GM12874 (cell line): ENCODE data around the gene FMO5.
A peak's percentile ranks its signal among the peaks of the same experiment; 100 is the strongest.

Experiments used
- TF ChIP-seq, protein P1 (sequence below): IDR thresholded peaks from 2 replicates; pipeline ENCODE4 v1.5.1; 2011; ENCODE audit warnings: low read depth, mild to moderate bottlenecking, control low read depth, low read length, moderate library complexity; ENCODE audit not compliant: insufficient read depth

Gene FMO5

GRCh38 chr1:147225193-147225730, at the start of gene FMO5:
FMO5 (minus strand) TSS chr1:147225339; CDS start chr1:147225029, 310 bp downstream.
- TF ChIP-seq, protein P1, sequence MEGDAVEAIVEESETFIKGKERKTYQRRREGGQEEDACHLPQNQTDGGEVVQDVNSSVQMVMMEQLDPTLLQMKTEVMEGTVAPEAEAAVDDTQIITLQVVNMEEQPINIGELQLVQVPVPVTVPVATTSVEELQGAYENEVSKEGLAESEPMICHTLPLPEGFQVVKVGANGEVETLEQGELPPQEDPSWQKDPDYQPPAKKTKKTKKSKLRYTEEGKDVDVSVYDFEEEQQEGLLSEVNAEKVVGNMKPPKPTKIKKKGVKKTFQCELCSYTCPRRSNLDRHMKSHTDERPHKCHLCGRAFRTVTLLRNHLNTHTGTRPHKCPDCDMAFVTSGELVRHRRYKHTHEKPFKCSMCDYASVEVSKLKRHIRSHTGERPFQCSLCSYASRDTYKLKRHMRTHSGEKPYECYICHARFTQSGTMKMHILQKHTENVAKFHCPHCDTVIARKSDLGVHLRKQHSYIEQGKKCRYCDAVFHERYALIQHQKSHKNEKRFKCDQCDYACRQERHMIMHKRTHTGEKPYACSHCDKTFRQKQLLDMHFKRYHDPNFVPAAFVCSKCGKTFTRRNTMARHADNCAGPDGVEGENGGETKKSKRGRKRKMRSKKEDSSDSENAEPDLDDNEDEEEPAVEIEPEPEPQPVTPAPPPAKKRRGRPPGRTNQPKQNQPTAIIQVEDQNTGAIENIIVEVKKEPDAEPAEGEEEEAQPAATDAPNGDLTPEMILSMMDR = no peak

DNA sequence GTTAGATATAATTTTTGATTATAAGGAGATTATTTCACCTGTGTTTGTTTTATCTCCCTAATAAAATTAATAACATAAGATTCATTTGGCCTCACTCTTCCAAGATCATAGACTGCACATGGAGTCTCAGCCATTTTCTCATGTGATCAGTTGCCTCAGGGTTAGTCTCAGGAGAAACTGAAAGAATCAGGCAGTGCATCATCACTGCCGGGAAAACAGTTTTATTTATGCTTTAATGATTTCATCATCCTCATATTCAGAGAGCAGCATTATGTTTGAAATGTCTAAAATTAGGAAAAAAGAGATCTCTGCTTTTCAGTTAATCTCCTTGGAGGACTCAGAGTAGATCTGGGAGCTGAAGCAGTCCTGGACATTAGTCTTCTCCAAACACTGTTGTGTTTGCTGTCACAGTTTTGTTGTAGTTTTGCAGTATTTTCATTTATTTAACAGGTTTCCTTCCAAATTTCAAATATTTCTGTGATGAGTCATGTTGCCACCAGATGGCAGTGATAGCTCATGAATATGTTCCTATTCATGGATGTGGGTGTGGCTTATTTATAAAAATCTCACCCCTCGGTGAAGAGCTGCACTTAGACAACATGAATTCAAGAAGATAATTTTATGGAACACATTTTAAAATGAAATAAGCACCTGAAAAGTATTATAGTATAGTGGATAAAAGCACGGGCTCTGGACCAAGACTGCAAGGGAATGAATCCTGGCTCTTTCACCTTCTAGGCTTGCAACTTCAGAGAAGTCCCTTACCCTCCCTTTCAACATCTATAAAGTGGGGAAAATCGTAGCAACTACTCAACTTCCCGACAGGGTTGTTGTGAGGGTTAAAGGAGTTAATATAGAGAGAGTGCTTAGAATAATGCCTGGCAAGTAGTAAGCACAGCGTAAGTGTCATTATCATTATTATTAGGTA, 48.5 kb upstream of the FMO5 start:
- TF ChIP-seq, protein P1 = peak; percentile 37; the same call in 1 of the 2 replicates

- TF ChIP-seq, protein P1 = no peak
Observed at GRCh38 chr1:147272042-147272441, 46.9 kb upstream of the FMO5 start.

- TF ChIP-seq, protein P1 = no peak
Observed at GRCh38 chr1:147270721-147271120, 45.6 kb upstream of the FMO5 start.

- TF ChIP-seq, protein P1 = no peak
Observed at GRCh38 chr1:147267711-147268110, 42.6 kb upstream of the FMO5 start.

GRCh38 chr1:147266381-147266780, 41.2 kb upstream of the FMO5 start:
- TF ChIP-seq, protein P1 = no peak

DNA sequence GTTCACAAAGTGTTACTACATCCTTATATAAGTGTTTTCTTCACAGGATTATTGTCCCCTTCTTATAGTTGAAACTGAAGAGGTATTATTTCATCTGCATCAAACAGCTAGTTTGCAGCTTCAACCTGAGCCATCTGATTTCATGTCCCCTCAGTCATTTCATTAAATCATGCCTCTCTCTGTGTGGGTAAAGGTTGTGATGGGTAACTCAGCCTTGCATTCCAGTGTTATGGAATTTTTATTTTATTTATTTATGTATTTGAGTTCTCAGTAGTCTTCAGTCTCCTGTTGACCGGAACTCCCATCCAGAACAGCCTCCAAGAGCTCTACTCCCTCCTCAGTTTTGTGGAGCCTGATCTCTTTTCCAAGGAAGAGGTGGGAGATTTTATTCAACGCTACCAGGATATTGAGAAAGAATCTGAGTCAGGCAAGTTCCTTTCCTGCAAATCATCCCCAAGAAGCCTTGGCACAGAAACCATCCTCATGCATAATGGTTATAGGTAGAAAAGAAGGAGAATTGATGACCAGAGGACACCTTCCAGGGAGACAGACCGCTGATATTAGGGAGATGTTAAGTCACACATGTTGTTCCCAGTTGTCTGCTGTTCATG, 39.1 kb upstream of the FMO5 start:
- TF ChIP-seq, protein P1 = no peak
